ENCODE results near the gene CYP11A1. TPM values are rescaled to one million over a fixed set of nuclear protein-coding genes. Genes with fewer than 3 reads are reported as not detected.
A peak's percentile ranks its signal among the peaks of the same experiment; 100 is the strongest.

The CYP11A1 gene
- total RNA-seq, 2 donors from 2014 or later, result not detected

DNA sequence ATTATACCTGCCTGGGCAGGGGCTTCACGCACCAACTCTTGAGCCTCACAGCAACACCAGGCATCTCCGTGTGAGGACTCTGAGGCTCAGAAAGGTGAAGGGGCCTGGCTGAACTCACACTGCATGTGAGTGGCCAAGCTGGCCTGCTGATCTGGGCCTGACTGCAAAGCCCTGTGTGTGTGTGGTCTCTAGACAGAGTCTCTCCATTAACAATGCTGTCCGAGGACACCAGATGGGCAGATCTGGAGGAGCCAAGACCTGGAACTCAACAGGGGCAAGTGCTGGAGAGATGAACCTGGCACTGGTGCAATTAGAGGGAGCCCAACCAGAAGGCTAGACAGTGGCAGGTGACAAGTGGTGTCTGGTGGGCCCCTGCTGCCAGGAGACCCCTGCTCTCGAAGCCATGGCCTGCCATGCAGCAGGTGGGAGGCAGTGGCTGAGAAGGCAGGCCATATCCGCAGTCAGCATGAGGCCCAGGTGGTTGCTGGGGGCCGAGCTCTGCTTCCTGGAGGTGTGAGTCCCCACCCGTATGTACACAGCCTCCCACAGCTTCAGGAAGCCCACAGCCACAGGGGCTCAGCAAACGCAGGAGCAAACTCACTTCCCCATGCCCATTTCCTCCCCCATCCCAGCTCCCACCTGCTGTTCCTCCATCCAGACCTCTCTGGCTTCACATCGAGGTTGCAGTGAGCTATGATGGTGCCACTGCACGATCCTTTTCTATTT is 39.0 kb downstream of the CYP11A1 start:
- Mint-ChIP-seq H3K4me1 (peaks cover 4% of the 10 kb centered on the region), H3K36me3 (ENCODE audit: low read depth) (no peaks in the 10 kb centered on the region), H3K27ac (peak overlapping the region; percentile 44), H3K4me3 (no peak overlapping the region), H3K27me3 (peaks cover 5% of the 10 kb centered on the region), H3K9me3 (no peaks in the 10 kb centered on the region)
- no peak for ATAC-seq (replicated peaks)

DNA sequence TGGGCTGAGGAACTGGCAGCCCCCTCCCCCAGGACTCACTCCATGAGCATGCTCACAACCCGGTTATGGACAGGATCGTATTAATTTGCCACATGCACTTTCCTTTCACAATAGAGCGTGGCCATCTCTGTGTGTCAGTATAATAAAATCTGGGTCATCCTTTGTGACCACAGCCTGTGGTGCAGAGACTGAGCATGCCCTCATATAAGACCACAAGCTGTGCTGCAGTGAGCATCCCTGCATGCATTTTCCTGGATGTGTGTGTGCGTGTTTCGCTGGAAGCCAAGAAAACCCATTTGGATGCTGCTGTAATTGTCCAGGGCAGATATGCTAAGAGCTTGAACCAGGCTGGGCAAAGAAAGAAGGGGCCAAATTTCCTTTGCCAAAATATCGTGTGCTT is 39.7 kb downstream of the CYP11A1 start:
- no peak for ATAC-seq (replicated peaks)
- no peak overlapping the region for H3K27ac Mint-ChIP-seq
- no peak overlapping the region for H3K4me3 Mint-ChIP-seq
- H3K9me3 Mint-ChIP-seq, result no peaks in the 10 kb centered on the region
- no peaks in the 10 kb centered on the region for H3K36me3 Mint-ChIP-seq (ENCODE audit: low read depth)
- peaks cover 4% of the 10 kb centered on the region for H3K4me1 Mint-ChIP-seq
- H3K27me3 Mint-ChIP-seq, result peaks cover 5% of the 10 kb centered on the region

DNA sequence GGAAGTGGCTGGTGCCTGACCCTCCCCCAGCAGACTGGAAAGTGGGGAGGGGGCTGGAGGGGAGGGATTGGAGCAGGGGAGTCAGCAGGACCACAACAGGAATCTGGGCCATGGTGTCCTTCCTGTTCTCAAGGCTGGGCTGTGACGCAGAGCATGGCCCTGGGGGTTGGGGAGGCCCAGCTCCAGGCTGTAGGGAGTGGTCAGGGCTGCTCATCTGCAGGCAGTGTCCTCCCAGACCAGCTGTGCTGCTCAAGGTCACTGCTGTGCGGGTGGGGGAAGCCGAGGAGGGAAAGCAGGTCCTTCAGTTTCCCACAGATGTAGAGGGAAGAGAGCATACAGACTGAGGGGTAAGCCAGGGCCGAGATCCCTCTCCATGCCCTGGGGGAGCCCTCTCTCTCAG is 40.7 kb downstream of the CYP11A1 start:
- peaks cover 4% of the 10 kb centered on the region for H3K4me1 Mint-ChIP-seq
- peaks cover 5% of the 10 kb centered on the region for H3K27me3 Mint-ChIP-seq
- no peaks in the 10 kb centered on the region for H3K9me3 Mint-ChIP-seq
- ATAC-seq (replicated peaks), result no peak
- no peak overlapping the region for H3K27ac Mint-ChIP-seq
- H3K36me3 Mint-ChIP-seq (ENCODE audit: low read depth), result no peaks in the 10 kb centered on the region
- no peak overlapping the region for H3K4me3 Mint-ChIP-seq

DNA sequence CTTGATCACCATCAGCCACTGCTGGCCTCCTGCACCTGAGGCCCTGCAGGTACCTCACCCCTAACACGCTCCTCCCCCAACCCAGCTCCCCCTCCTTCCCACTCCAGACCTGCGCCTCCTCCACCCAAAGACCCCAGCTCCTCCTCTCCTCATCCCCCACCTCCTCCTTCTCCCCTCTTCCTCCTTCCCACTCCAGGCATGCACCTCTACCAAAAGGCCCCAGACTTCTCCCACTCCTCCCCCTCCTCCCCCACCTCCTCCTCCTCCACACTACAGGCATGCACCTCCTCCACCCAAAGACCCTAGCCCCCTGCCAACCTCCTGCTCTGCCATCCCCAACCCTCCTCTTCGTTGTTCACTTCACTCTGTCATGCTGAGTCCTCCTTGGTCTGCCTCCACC is 42.7 kb downstream of the CYP11A1 start:
- no peak for ATAC-seq (replicated peaks)
- Mint-ChIP-seq H3K4me3 (no peak overlapping the region), H3K27ac (no peak overlapping the region), H3K9me3 (no peaks in the 10 kb centered on the region), H3K27me3 (peaks cover 5% of the 10 kb centered on the region), H3K36me3 (ENCODE audit: low read depth) (no peaks in the 10 kb centered on the region), H3K4me1 (peaks cover 4% of the 10 kb centered on the region)

DNA sequence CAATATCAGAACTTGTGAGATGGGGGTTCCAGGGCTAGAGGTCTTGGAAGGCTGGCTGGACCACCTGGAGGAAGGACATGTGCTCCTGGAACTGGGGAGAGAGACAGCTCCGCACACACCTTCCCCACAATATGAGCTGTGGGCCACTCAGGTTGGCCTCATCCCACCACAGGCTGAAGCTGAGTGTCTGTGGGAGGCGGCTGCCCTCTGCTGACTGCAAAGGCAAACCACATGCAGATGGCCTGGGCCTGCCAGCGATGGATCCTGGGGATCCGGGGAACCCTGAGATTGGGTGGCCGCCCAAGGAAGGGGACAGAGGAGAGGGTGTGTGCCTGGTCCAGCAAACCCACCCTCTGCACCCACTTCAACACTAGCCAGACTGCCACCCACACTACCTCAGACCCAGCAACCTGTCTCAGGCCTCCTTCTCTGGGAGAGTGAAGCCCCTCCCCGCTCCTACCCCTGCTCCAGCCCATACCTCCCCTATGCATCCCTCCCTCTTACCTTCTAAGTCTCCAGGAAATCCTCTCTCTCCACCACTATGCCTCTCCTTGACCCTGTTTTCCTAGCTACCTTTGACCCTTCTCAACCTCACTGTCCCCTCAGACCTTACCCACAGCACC is 44.8 kb downstream of the CYP11A1 start:
- Mint-ChIP-seq H3K27me3 (peaks cover 5% of the 10 kb centered on the region), H3K36me3 (ENCODE audit: low read depth) (no peaks in the 10 kb centered on the region), H3K4me1 (no peaks in the 10 kb centered on the region), H3K9me3 (no peaks in the 10 kb centered on the region), H3K4me3 (no peak overlapping the region), H3K27ac (no peak overlapping the region)
- peak; percentile 82 for ATAC-seq (replicated peaks)

DNA sequence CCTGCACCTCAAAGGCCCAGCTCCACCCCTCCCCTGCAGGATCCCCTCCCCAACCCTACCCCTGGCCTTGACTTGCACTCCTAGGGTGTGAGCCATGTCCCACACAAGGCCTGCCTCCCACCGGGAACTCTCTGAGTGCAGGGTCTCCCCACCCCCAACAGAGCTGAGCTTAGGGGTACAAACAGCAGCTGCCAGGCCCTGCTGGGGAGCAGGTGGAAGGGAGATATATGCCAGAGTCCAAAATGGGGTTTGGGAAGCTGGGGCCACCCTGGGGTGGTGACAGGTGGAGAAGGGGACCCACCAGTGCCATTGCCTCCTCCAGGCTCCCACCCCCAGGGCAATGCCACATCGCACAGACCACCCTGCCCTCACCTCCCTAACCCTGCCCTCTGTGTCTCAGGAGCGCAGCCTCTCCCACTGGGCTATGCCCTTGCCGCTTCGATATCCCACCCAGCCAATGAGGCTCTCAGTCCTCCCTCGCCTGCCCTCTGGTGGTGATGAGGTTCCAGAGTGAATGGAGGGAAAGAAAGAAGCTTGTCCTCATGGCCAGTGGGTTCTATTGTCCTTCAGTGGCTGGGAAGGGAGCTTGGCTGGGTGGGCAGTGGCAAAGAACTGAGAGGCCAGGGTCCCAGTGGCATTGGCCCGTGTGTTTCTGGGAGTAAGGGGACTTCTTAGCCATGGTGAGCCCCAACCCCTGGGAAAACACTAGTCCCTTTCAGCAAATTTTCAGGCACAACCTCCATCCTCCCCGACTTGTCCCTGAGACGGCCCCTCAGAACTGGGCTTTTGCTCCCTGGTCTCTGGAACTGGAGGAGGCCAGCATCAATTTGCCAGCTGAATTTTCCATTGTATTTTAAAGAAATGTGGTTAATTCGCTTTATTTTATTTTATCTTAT is 46.8 kb downstream of the CYP11A1 start:
- Mint-ChIP-seq H3K4me1 (peaks cover under 1% of the 10 kb centered on the region), H3K4me3 (no peak overlapping the region), H3K9me3 (no peaks in the 10 kb centered on the region), H3K36me3 (ENCODE audit: low read depth) (no peaks in the 10 kb centered on the region), H3K27ac (no peak overlapping the region), H3K27me3 (peaks cover 5% of the 10 kb centered on the region)
- no peak for ATAC-seq (replicated peaks)

DNA sequence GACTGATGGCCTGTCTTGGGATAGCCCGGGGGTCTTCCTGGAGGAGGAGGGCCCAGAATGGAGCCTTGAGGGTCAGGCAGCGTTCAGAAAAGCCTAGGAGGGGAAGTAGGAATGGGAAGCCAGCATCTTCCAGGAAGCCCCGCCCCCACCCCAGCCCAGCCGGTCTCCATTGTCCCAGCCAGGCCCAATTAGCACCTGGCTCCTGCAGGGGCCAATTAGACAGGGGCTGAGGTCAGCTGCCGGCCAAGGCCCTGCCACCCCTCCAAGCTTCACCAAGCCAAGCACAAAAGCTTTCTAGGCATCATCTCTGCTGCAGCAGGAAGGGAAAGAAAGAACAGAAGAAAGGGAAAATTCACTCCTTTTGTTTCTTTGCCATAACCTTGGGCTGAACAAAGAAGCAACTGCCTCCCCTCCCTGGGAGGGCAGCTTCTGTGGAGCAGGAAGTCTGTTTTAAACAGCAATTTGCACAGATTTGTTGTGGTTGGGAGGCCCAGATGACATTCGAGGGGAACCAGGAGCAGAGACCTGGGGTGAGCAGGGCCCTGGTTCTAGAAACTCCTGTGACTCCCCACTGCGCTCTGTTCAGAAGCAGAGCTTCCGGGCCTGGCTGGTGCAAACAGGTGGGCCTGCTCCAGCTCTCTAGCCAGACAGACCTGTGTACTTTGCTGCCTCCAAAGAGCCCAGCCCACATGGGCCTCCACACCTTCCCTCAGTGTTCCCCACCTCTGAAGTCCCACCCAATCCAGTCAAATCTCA is 47.7 kb downstream of the CYP11A1 start:
- ATAC-seq (replicated peaks), result no peak
- H3K9me3 Mint-ChIP-seq, result no peaks in the 10 kb centered on the region
- H3K27ac Mint-ChIP-seq, result no peak overlapping the region
- H3K4me1 Mint-ChIP-seq, result peaks cover 6% of the 10 kb centered on the region
- H3K4me3 Mint-ChIP-seq, result no peak overlapping the region
- H3K27me3 Mint-ChIP-seq, result no peaks in the 10 kb centered on the region
- no peaks in the 10 kb centered on the region for H3K36me3 Mint-ChIP-seq (ENCODE audit: low read depth)

DNA sequence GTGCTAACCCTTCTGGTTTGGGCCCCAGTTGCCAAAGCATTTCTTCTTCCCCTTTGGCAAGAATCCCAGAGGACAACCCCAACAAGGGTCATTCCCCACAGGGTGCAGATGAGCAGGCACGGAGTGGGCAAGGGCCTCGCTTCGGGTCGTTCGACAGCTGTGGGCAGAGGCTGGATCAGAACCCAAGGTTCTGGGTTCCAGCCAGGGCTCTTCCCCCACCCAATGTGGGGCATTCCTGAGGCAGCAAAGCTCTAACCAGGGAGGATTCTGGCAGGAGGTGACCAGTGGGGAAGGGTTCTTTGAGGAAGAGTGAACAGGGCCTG is 48.3 kb downstream of the CYP11A1 start:
- Mint-ChIP-seq H3K27ac (no peak overlapping the region), H3K27me3 (no peaks in the 10 kb centered on the region), H3K9me3 (no peaks in the 10 kb centered on the region), H3K4me1 (peaks cover 6% of the 10 kb centered on the region), H3K4me3 (no peak overlapping the region), H3K36me3 (ENCODE audit: low read depth) (no peaks in the 10 kb centered on the region)
- ATAC-seq (replicated peaks), result no peak

DNA sequence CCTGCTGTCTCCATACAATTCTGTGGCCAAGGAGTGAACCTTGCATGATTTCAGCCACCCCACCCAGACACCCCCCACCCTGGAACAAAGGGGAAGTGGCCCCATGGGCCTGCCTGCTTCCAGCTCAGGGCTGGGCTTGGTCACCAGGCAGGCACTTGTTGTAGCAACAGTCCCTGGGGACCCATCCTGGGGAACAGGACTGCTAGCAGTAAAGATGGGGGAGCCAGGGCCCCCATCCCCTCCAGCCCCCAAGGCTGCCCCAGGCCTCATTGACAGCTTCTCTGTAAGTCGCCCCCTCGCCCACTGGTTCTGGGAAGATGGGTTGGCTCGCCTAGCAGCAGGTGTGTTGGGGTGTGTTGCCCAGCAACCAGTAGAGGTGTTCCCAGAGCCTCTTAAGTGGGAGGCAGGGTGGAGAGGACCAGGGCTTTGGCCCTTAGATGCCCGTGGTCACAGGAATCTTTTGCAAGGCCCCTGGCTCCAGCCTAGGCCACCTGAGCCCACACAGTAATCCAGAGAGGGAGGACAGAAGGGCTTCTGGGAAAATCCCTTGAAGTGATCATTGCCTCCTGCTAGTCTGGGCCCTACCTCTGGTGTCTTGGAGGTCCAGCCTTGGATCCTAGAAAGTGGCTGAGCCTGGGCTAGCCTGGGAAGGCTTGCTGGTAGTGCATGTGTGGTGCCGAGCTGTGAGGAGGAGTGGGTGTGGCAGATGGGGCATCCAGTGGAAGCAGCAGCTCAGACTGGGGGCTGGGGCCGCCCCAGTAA is 48.9 kb downstream of the CYP11A1 start:
- Mint-ChIP-seq H3K4me1 (peaks cover 6% of the 10 kb centered on the region), H3K4me3 (no peak overlapping the region)

DNA sequence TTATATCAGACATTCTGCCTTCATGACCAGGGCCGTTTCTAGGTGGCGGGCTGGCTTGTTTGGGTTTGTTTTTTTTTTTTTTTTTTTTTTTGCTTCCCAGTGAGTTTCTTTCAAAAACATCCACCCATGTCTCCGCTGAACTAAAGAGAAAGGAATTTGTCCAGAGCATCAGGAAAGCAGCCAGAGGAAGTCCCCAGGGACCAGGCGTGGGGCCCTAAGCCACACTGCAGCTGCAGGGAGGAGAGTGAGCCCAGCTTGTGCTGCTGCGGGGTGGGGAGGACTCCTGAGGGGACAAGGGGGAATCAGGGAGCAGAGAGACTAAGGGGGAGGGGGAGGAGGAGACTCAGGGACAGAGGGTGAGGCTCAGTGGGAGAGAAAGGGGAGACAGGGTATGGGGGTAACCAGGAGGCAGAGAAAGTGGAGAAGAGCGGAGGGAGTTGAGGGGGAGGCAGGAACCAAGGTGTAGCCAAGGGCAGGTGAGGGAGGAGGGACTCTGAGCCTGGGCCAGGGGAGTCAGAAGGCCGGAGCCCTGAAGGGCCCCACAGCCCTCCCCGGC is 49.5 kb downstream of the CYP11A1 start:
- Mint-ChIP-seq H3K4me3 (no peak overlapping the region), H3K4me1 (peaks cover 6% of the 10 kb centered on the region), H3K27ac (no peak overlapping the region), H3K36me3 (ENCODE audit: low read depth) (no peaks in the 10 kb centered on the region), H3K9me3 (no peaks in the 10 kb centered on the region), H3K27me3 (no peaks in the 10 kb centered on the region)
- no peak for ATAC-seq (replicated peaks)

More for the DNA sequence above, 48.9 kb downstream of the CYP11A1 start:
- no peaks in the 10 kb centered on the region for H3K36me3 Mint-ChIP-seq (ENCODE audit: low read depth)
- no peak overlapping the region for H3K27ac Mint-ChIP-seq
- H3K9me3 Mint-ChIP-seq, result no peaks in the 10 kb centered on the region
- ATAC-seq (replicated peaks), result no peak
- H3K27me3 Mint-ChIP-seq, result no peaks in the 10 kb centered on the region

DNA sequence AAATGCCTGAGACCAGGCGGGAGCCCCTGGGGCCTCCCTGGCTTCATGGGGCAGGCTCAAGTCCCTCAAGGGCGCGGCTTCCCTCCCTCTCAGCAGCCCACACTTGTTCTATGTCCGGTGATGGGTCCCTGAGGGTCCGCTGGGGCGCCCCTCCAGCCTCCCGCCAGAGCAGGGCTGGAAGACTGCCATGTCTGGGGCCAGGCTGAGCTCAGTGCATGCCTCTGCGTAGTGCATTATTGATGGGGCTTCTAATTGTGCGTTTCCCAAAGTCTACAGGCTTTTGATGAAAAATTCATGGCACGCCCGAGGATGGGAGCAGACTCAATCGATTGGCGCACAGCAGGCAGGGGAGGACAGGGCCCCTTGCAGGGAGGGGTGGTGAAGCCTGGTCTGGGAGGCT is 51.3 kb downstream of the CYP11A1 start:
- Mint-ChIP-seq H3K9me3 (no peaks in the 10 kb centered on the region), H3K27ac (no peak overlapping the region), H3K27me3 (no peaks in the 10 kb centered on the region), H3K4me3 (no peak overlapping the region), H3K36me3 (ENCODE audit: low read depth) (no peaks in the 10 kb centered on the region), H3K4me1 (peaks cover 6% of the 10 kb centered on the region)
- ATAC-seq (replicated peaks), result no peak

DNA sequence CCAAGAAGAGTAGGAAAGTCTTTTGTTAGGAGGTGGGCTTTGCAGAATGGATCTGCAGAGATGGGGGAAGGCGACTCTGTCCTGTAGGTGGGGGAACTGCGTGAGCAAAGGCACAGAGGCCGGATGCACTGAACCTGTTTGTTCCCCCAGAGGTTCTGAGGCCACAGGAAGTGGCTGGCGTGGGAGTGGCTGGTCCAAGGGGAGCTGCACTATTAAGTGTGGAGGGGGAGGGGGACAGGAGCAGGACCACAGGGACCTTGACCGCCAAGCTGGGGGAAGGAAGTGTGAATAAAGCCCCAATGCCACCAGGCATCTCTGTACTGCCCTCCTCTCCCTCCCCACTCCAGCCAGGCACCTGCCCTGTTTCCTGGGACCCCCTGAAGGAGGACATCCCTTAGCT is 51.8 kb downstream of the CYP11A1 start:
- Mint-ChIP-seq H3K9me3 (no peaks in the 10 kb centered on the region), H3K36me3 (ENCODE audit: low read depth) (no peaks in the 10 kb centered on the region), H3K27me3 (no peaks in the 10 kb centered on the region), H3K4me1 (peaks cover 6% of the 10 kb centered on the region), H3K4me3 (peak overlapping the region; percentile 34), H3K27ac (peak overlapping the region; percentile 63)
- peak; percentile 55 for ATAC-seq (replicated peaks)

DNA sequence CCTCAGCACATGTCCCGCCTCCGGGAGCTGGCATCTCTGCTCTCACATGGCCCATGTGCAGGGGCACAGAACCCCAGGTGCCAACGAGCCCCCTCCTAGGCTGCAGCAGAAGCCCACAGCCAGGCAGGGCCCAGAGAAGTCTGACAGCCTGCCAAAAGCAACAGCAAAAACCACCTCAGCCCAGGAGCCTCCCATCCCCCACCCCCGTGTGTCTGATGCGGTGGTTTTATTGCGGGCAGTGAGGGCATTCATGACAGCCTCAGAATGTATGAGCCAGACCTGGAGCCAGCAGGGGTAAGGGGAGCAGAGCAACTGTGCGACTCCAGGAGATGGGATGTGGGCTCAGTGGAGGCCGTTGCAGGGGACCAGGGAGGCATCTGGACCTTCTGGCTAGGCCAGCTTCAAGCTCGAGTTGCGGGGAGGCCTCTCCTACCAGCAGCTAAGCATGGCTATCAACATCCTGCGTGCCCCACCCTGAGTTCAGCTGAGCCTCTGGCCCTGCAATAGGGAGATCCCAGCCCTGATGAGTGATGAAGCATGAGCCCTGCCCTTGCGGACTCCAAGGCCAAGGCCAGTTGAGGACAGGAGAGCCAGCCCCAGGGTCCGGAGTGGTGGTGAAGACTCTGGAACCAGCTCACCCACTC is 52.5 kb downstream of the CYP11A1 start:
- no peaks in the 10 kb centered on the region for H3K36me3 Mint-ChIP-seq (ENCODE audit: low read depth)
- H3K4me1 Mint-ChIP-seq, result peaks cover 6% of the 10 kb centered on the region
- H3K27ac Mint-ChIP-seq, result peak overlapping the region; percentile 63
- H3K4me3 Mint-ChIP-seq, result peak overlapping the region; percentile 34
- no peaks in the 10 kb centered on the region for H3K27me3 Mint-ChIP-seq
- ATAC-seq (replicated peaks), result peak; percentile 40
- no peaks in the 10 kb centered on the region for H3K9me3 Mint-ChIP-seq
